ENCODE results near the gene MRGPRD.

The MRGPRD gene

GRCh38 chr11:68998390-68998911 lies 17.7 kb upstream of the MRGPRD start:
- no peak for TF ChIP-seq SIN3A (IDR thresholded peaks at IDR 0.05; ENCODE audit: borderline replicate concordance, insufficient read depth, low read length)
- no peak for TF ChIP-seq TAF1 (IDR thresholded peaks at IDR 0.05; ENCODE audit: borderline replicate concordance, insufficient read depth, low read length)
- TF ChIP-seq FOXP2 (optimal IDR thresholded peaks at IDR 0.05; ENCODE audit: borderline replicate concordance, extremely low read depth, extremely low read length, insufficient read depth): no peak
- TF ChIP-seq REST (IDR thresholded peaks at IDR 0.05; ENCODE audit: insufficient read depth in 1 of 2, low read depth in 2 of 2, low read length in 2 of 2): no peak
- TF ChIP-seq POLR2AphosphoS5 (IDR thresholded peaks at IDR 0.05; ENCODE audit: low read depth, low read length): no peak

- TF ChIP-seq TAF1 (IDR thresholded peaks at IDR 0.05; ENCODE audit: borderline replicate concordance, insufficient read depth, low read length) (no peak), FOXP2 (optimal IDR thresholded peaks at IDR 0.05; ENCODE audit: borderline replicate concordance, extremely low read depth, extremely low read length, insufficient read depth) (no peak), POLR2AphosphoS5 (IDR thresholded peaks at IDR 0.05; ENCODE audit: low read depth, low read length) (no peak), REST (IDR thresholded peaks at IDR 0.05; ENCODE audit: insufficient read depth in 1 of 2, low read depth in 2 of 2, low read length in 2 of 2) (no peak), SIN3A (IDR thresholded peaks at IDR 0.05; ENCODE audit: borderline replicate concordance, insufficient read depth, low read length) (no peak)
Observed at GRCh38 chr11:68997995-68998348, 17.2 kb upstream of the MRGPRD start.

- TF ChIP-seq FOXP2 (optimal IDR thresholded peaks at IDR 0.05; ENCODE audit: borderline replicate concordance, extremely low read depth, extremely low read length, insufficient read depth) (no peak), REST (IDR thresholded peaks at IDR 0.05; ENCODE audit: insufficient read depth in 1 of 2, low read depth in 2 of 2, low read length in 2 of 2) (no peak), POLR2AphosphoS5 (IDR thresholded peaks at IDR 0.05; ENCODE audit: low read depth, low read length) (no peak), SIN3A (IDR thresholded peaks at IDR 0.05; ENCODE audit: borderline replicate concordance, insufficient read depth, low read length) (no peak), TAF1 (IDR thresholded peaks at IDR 0.05; ENCODE audit: borderline replicate concordance, insufficient read depth, low read length) (no peak)
Observed at GRCh38 chr11:68997124-68997994, 16.6 kb upstream of the MRGPRD start.

GRCh38 chr11:68996376-68997123 lies 15.8 kb upstream of the MRGPRD start:
- no peak for TF ChIP-seq FOXP2 (optimal IDR thresholded peaks at IDR 0.05; ENCODE audit: borderline replicate concordance, extremely low read depth, extremely low read length, insufficient read depth)
- TF ChIP-seq POLR2AphosphoS5 (IDR thresholded peaks at IDR 0.05; ENCODE audit: low read depth, low read length): no peak
- no peak for TF ChIP-seq TAF1 (IDR thresholded peaks at IDR 0.05; ENCODE audit: borderline replicate concordance, insufficient read depth, low read length)
- TF ChIP-seq SIN3A (IDR thresholded peaks at IDR 0.05; ENCODE audit: borderline replicate concordance, insufficient read depth, low read length): no peak

- TF ChIP-seq TAF1 (IDR thresholded peaks at IDR 0.05; ENCODE audit: borderline replicate concordance, insufficient read depth, low read length) (no peak), FOXP2 (optimal IDR thresholded peaks at IDR 0.05; ENCODE audit: borderline replicate concordance, extremely low read depth, extremely low read length, insufficient read depth) (no peak), REST (IDR thresholded peaks at IDR 0.05; ENCODE audit: insufficient read depth in 1 of 2, low read depth in 2 of 2, low read length in 2 of 2) (no peak), POLR2AphosphoS5 (IDR thresholded peaks at IDR 0.05; ENCODE audit: low read depth, low read length) (no peak), SIN3A (IDR thresholded peaks at IDR 0.05; ENCODE audit: borderline replicate concordance, insufficient read depth, low read length) (no peak)
Observed at GRCh38 chr11:68994894-68995285, 14.1 kb upstream of the MRGPRD start.

Measured in PFSK-1 (cell line).